IPS DF 19.7 (cell line): ENCODE data around the gene MAP7D1.
"Not testable (repeated sequence)": the region's sequence is repeated elsewhere in the genome, so short reads cannot be mapped to it uniquely, and the experiment has no call there.

Source experiments
- DNase-seq: peaks from one replicate; pipeline ENCODE4 v3.0.0-alpha.2; 2013; ENCODE audit warnings: low read depth, low spot score

MAP7D1 gene

GRCh38 chr1:36203554-36204346, 47.8 kb downstream of the MAP7D1 start:
- DNase-seq, result no peak

GRCh38 chr1:36204347-36204909, 48.5 kb downstream of the MAP7D1 start:
- DNase-seq, result no peak

GRCh38 chr1:36206323-36206858, 50.4 kb downstream of the MAP7D1 start:
- DNase-seq, result no peak

DNA sequence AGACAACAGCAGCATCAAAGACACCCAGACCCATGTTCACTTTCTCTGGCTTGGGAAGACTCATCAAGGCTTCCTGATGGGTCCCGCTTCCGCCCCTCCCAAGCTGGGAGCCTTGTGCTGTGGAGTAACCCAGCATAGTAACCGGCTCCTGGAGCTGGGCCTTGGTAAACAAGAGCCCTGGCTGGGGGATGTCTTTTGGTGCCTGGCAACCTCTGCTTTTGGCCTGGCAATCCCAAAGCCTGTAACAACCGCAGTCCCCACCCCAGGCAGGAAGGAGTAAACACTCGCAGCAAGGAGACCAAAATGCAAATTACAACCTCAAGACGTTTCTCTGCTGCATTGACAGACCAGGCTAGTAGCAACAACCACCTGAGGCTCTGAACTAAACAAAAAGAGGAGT, 51.4 kb downstream of the MAP7D1 start:
- no peak for DNase-seq

GRCh38 chr1:36208978-36209703, 53.2 kb downstream of the MAP7D1 start:
- no peak for DNase-seq

- no peak for DNase-seq
Measured at GRCh38 chr1:36211307-36211706, 55.3 kb downstream of the MAP7D1 start.

- DNase-seq, result no peak
Measured at GRCh38 chr1:36211841-36212240, 55.9 kb downstream of the MAP7D1 start.

DNA sequence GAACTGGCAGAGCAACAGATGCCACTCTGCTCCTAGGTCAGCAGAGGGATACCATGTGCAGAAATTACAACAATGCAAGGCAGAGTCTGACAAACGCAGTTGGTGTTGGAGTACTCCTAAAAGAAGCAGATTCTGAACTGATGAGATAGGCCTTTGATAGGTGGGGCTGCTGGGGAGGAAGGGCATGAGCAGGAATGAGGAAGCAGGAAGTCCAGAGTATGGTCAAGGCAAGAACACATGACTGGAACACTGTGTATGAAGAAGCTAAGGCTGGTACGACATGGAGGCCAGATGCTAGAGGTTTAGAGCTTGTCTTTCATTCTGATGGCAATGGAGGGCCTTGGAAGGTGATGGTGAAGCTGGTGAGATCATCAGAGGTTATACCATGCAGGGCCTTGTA, 56.8 kb downstream of the MAP7D1 start:
- no peak for DNase-seq

DNA sequence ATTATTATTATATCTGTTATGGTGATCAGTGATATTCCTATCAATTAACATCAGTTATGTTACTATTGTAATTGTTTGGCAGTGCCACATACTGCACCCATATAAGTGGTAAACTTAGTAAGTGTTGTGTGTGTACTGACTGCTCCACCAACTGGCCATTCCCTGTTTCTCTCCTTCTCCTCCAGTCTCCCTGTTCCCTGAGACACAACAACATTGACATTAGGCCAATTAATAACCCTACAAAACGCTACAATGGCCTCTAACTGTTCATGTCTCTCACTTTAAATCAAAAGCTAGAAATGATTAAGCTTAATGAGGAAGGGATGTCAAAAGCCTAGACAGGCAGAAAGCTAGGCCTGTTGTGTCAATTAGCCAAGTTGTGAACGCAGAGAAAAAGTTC, 61.7 kb downstream of the MAP7D1 start:
- no peak for DNase-seq

- not testable (repeated sequence) for DNase-seq
Measured at GRCh38 chr1:36221901-36222300, 65.9 kb downstream of the MAP7D1 start.

- DNase-seq, result no peak
Measured at GRCh38 chr1:36222481-36223380, 66.8 kb downstream of the MAP7D1 start.

- DNase-seq, result no peak
Measured at GRCh38 chr1:36223381-36223995, 67.5 kb downstream of the MAP7D1 start.

- peak; percentile 97 for DNase-seq
Measured at GRCh38 chr1:36223996-36224536, 68.1 kb downstream of the MAP7D1 start, which contains the start of gene THRAP3. Gene THRAP3, plus strand, starts transcription at chr1:36224443. Its CDS starts 58,121 bp downstream, at chr1:36282564.

GRCh38 chr1:36224537-36225282, 68.8 kb downstream of the MAP7D1 start:
- no peak for DNase-seq

- no peak for DNase-seq
Measured at GRCh38 chr1:36225283-36225899, 69.4 kb downstream of the MAP7D1 start.

- not testable (repeated sequence) for DNase-seq
Measured at GRCh38 chr1:36230279-36230678, 74.3 kb downstream of the MAP7D1 start.
